ENCODE results near the gene TMC8.
"Not testable (repeated sequence)": the region's sequence is repeated elsewhere in the genome, so short reads cannot be mapped to it uniquely, and the experiment has no call there.

The TMC8 gene

GRCh38 chr17:78135858-78136500, 5.4 kb downstream of the TMC8 start:
- DNase-seq (ENCODE audit: low read depth in 2 of 2, low spot score in 1 of 2), result no peak

- no peak for DNase-seq (ENCODE audit: low read depth in 2 of 2, low spot score in 1 of 2)
Measured at GRCh38 chr17:78137392-78138203, 7.0 kb downstream of the TMC8 start.

GRCh38 chr17:78138204-78139060, 7.9 kb downstream of the TMC8 start:
- DNase-seq (ENCODE audit: low read depth in 2 of 2, low spot score in 1 of 2), result no peak

GRCh38 chr17:78139861-78140168, 9.2 kb downstream of the TMC8 start:
- DNase-seq (ENCODE audit: low read depth in 2 of 2, low spot score in 1 of 2), result not testable (repeated sequence)

GRCh38 chr17:78140169-78141051, 9.8 kb downstream of the TMC8 start:
- peak; percentile 74 to 85 for DNase-seq (ENCODE audit: low read depth in 2 of 2, low spot score in 1 of 2)

- DNase-seq (ENCODE audit: low read depth in 2 of 2, low spot score in 1 of 2), result no peak
Measured at GRCh38 chr17:78141437-78142118, 11.0 kb downstream of the TMC8 start.

- no peak for DNase-seq (ENCODE audit: low read depth in 2 of 2, low spot score in 1 of 2)
Measured at GRCh38 chr17:78142119-78142861, 11.7 kb downstream of the TMC8 start.

GRCh38 chr17:78143214-78144146, 12.9 kb downstream of the TMC8 start:
- DNase-seq (ENCODE audit: low read depth in 2 of 2, low spot score in 1 of 2), result no peak

- DNase-seq (ENCODE audit: low read depth in 2 of 2, low spot score in 1 of 2), result no peak
Measured at GRCh38 chr17:78144147-78144719, 13.7 kb downstream of the TMC8 start.

GRCh38 chr17:78144736-78145641, 14.4 kb downstream of the TMC8 start:
- DNase-seq (ENCODE audit: low read depth in 2 of 2, low spot score in 1 of 2), result no peak

GRCh38 chr17:78146471-78146869, 15.9 kb downstream of the TMC8 start:
- no peak for DNase-seq (ENCODE audit: low read depth in 2 of 2, low spot score in 1 of 2)

GRCh38 chr17:78146881-78147280, 16.3 kb downstream of the TMC8 start:
- DNase-seq (ENCODE audit: low read depth in 2 of 2, low spot score in 1 of 2), result no peak

- DNase-seq (ENCODE audit: low read depth in 2 of 2, low spot score in 1 of 2), result no peak
Measured at GRCh38 chr17:78147315-78147998, 16.9 kb downstream of the TMC8 start.

GRCh38 chr17:78148286-78149016, 17.9 kb downstream of the TMC8 start:
- DNase-seq (ENCODE audit: low read depth in 2 of 2, low spot score in 1 of 2), result no peak

GRCh38 chr17:78151514-78152008, 21.0 kb downstream of the TMC8 start:
- DNase-seq (ENCODE audit: low read depth in 2 of 2, low spot score in 1 of 2), result no peak
